Measurements from ENCODE around the gene C22orf15. TPM values are rescaled to one million over a fixed set of nuclear protein-coding genes. Genes with fewer than 3 reads are reported as not detected.

Gene C22orf15
- total RNA-seq, 1 experiment from 2014 or later = 0.81 TPM

- Histone ChIP-seq H3K27me3 (ENCODE audit: insufficient read depth, low read length) (no peaks in the 10 kb centered on the region), H2AK5ac (ENCODE audit: insufficient read length, low read length) (no peak overlapping the region), H3K79me2 (ENCODE audit: insufficient read depth, low read length) (no peaks in the 10 kb centered on the region), H3K14ac (ENCODE audit: insufficient read depth, low read length) (no peak overlapping the region), H4K91ac (ENCODE audit: insufficient read length, low read depth, low read length) (no peak overlapping the region), H2BK120ac (ENCODE audit: low read depth, low read length, poor library complexity, severe bottlenecking) (no peak overlapping the region), H2AFZ (ENCODE audit: low read length) (no peak overlapping the region), H3K27ac (ENCODE audit: insufficient read length, low read depth, low read length) (no peak overlapping the region), H3T11ph (ENCODE audit: low read length) (no peak overlapping the region), H3K56ac (ENCODE audit: insufficient read length, low read depth, low read length) (no peak overlapping the region), H3K23me2 (ENCODE audit: insufficient read length, low read depth, low read length, poor library complexity, severe bottlenecking) (peaks cover 3% of the 10 kb centered on the region), H4K8ac (replicated peaks; ENCODE audit: insufficient read length, low read depth, low read length) (no peak overlapping the region), H3K23ac (ENCODE audit: insufficient read length, low read depth, low read length) (no peak overlapping the region), H2BK15ac (ENCODE audit: low read depth, low read length) (no peak overlapping the region), H3K9me3 (ENCODE audit: control insufficient read depth, low read depth, low read length) (no peaks in the 10 kb centered on the region), H3K18ac (ENCODE audit: insufficient read length, low read depth, low read length) (no peak overlapping the region), H2BK12ac (ENCODE audit: insufficient read length, low read depth, low read length) (no peak overlapping the region), H4K20me1 (ENCODE audit: control insufficient read depth, insufficient read depth, insufficient read length) (no peaks in the 10 kb centered on the region), H2BK5ac (ENCODE audit: insufficient read length, low read length) (no peak overlapping the region), H4K5ac (ENCODE audit: insufficient read length, low read depth, low read length) (no peak overlapping the region), H3K4me2 (ENCODE audit: insufficient read depth, insufficient read length, low read length) (no peak overlapping the region), H3K4me1 (ENCODE audit: insufficient read depth, low read length) (no peaks in the 10 kb centered on the region), H3K79me1 (ENCODE audit: insufficient read depth, low read depth, low read length, poor library complexity, severe bottlenecking) (no peaks in the 10 kb centered on the region), H3K4ac (ENCODE audit: low read depth, low read length) (no peak overlapping the region), H3K9ac (ENCODE audit: extremely low read depth, insufficient read length, low read length) (no peak overlapping the region), H2BK20ac (ENCODE audit: low read depth, low read length, poor library complexity, severe bottlenecking) (no peak overlapping the region)
- DNase-seq = no peak
- Mint-ChIP-seq H3K9me3 (no peaks in the 10 kb centered on the region; a peak in 1 of 5 replicates), H3K36me3 (ENCODE audit: insufficient read depth in 1 of 3, low read depth in 3 of 3) (peaks cover 18 to 41% (median 35%) of the 10 kb centered on the region in 3 experiments), H3K4me3 (peak overlapping the region; percentile 46 to 74; a peak in 4 of 5 replicates), H3K4me1 (peaks cover 0 to 6% of the 10 kb centered on the region in 2 experiments; a peak in 2 of 4 replicates), H3K27ac (no peak overlapping the region), H3K27me3 (ENCODE audit: low read depth) (no peaks in the 10 kb centered on the region)
- no peak for TF ChIP-seq CTCF (conservative IDR thresholded peaks at IDR 0.05)
- no CpG with 5 or more reads among the region's 23 CpGs for WGBS (ENCODE audit: extremely low coverage, insufficient read length, low lambda C conversion rate)
Measured at GRCh38 chr22:23714596-23715578, 47.9 kb upstream of the C22orf15 start.
